MM.1S (cell line): Measurements from ENCODE around the gene PTPRN2.

Experiments used
- DNase-seq: peaks from one replicate; pipeline ENCODE4 v3.0.0-alpha.2; 2015
- H2AFZ ChIP-seq: fragments of 300-600 bp; sonication (generic); 2 replicates; pipeline ENCODE4 v1.6.0; 2016; ENCODE audit warnings: antibody characterized with exemption, low read length
- H3F3A ChIP-seq: fragments of 300-600 bp; sonication (generic); 2 replicates; pipeline ENCODE4 v1.6.1; 2016; ENCODE audit warnings: mild to moderate bottlenecking, antibody characterized with exemption, low read length, moderate library complexity, mixed read lengths; ENCODE audit not compliant: insufficient read depth
- H3K27ac ChIP-seq: fragments of 300-600 bp; sonication (generic); 2 replicates; pipeline ENCODE4 v1.5.1; 2016; ENCODE audit warnings: mild to moderate bottlenecking, low read length
- H3K27me3 ChIP-seq: fragments of 300-600 bp; sonication (generic); replicated peaks from 2 replicates; pipeline ENCODE4 v1.6.0; 2016; ENCODE audit warnings: low read length; ENCODE audit not compliant: insufficient read depth
- H3K36me3 ChIP-seq: fragments of 300-600 bp; sonication (generic); replicated peaks from 2 replicates; pipeline ENCODE4 v1.6.1; 2016; ENCODE audit warnings: mild to moderate bottlenecking, low read length, mixed read lengths; ENCODE audit not compliant: insufficient read depth
- H3K4me1 ChIP-seq: fragments of 300-600 bp; sonication (generic); 2 replicates; pipeline ENCODE4 v1.6.1; 2016; ENCODE audit warnings: low read length, mixed read lengths
- H3K4me2 ChIP-seq: fragments of 300-600 bp; sonication (generic); 2 replicates; pipeline ENCODE4 v1.6.0; 2016; ENCODE audit warnings: low read depth, low read length
- H3K4me3 ChIP-seq: fragments of 300-600 bp; sonication (generic); 2 replicates; pipeline ENCODE4 v1.5.1; 2016; ENCODE audit warnings: low read length, mixed read lengths
- H3K79me2 ChIP-seq: fragments of 300-600 bp; sonication (generic); 2 replicates; pipeline ENCODE4 v1.6.1; 2016; ENCODE audit warnings: mixed run types, low read length, mixed read lengths
- H3K9ac ChIP-seq: fragments of 300-600 bp; sonication (generic); 2 replicates; pipeline ENCODE4 v1.6.1; 2016; ENCODE audit warnings: low read length, mixed read lengths
- H3K9me2 ChIP-seq: fragments of 300-600 bp; sonication (generic); replicated peaks from 2 replicates; pipeline ENCODE4 v1.6.1; 2016; ENCODE audit warnings: mild to moderate bottlenecking, low read length, mixed read lengths; ENCODE audit not compliant: insufficient read depth
- H3K9me3 ChIP-seq: fragments of 300-600 bp; sonication (generic); replicated peaks from 2 replicates; pipeline ENCODE4 v1.6.1; 2016; ENCODE audit warnings: mild to moderate bottlenecking, low read length, mixed read lengths; ENCODE audit not compliant: insufficient read depth
- H4K20me1 ChIP-seq: fragments of 300-600 bp; sonication (generic); 2 replicates; pipeline ENCODE4 v1.6.1; 2016; ENCODE audit warnings: mild to moderate bottlenecking, low read length, moderate library complexity, mixed read lengths; ENCODE audit not compliant: insufficient read depth
- EZH2 ChIP-seq: fragments of 300-600 bp; sonication (generic); optimal IDR thresholded peaks from 2 replicates; pipeline ENCODE3; 2017; ENCODE audit warnings: low read depth, mild to moderate bottlenecking, antibody characterized with exemption, low read length, mixed read lengths
- EZH2phosphoT487 ChIP-seq: fragments of 300-600 bp; sonication (generic); IDR thresholded peaks from 2 replicates; pipeline ENCODE4 v1.6.1; 2018; ENCODE audit warnings: antibody characterized with exemption, low read length
- TF ChIP-seq, protein P1 (sequence below): fragments of 300-600 bp; sonication (generic); IDR thresholded peaks from 2 replicates; pipeline ENCODE4 v1.5.1; 2016; ENCODE audit warnings: antibody characterized with exemption, low read length, mixed read lengths

PTPRN2 gene

DNA sequence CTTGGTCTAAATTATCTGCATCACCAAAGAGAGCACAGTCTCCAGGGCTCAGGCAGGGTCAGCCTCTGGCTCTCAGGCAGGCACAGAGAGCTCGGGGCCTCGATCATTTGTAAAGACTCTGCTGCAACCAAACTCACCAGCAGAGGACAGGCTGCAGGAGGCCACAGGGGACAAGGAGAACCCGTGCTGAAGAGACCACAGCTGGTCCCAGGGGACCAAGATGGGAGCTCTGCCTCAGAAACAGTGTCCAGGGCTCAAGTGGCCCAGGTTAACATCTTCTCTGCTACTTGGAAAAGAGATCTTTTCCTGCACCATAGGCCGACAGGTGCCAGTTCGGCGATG, 543.2 kb downstream of the PTPRN2 start:
- Histone ChIP-seq H3K27me3 (peaks cover 29% of the 10 kb centered on the region; the same call in 1 of the 2 replicates), H3K9me3 (no peaks in the 10 kb centered on the region)
- DNase-seq = no peak

DNA sequence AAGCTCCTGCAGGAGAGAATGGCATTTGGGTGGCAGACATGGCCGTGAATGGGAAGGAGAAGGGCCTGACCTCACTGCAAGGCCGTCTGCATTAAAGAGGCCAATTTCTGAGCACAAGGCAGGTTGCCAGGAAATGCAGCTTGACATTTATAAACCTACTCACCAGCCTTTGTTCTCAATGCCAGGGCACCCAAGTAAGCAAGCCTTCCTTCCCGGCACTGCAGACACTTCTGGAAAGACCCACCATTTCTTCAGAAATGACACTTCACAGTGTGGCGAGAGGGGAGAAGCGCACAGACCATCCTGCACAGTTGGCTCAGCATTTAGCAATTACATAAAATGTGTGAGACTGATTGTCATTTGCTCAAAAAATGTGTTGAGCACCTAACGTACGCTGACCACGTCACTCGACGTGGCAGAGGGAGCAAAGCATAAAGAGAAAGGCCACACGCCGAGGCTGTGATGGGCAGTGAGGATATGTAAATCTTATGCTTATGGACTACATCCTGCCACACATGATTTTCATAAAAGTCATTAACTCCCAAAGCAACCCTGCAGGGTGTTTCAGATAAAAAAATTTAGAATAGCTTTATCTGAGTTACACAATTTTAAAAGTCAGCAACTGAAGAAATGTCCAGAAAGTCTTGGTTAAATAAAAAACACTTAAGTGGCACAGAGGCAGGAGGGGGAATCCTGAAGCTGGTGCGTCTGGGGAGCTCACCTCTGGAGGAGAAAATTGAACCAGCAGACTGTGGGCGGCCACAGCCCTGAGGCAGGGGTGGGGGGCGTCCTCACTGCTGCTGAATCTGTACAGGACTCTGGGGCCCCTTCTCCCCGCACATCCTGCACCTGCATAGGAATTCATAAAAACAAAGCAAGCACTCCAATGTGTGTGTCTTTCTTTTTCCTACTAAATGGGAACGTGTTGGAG, 543.8 kb downstream of the PTPRN2 start:
- no peak overlapping the region for H3K4me3 ChIP-seq
- no peaks in the 10 kb centered on the region for H3K9me3 ChIP-seq
- H3F3A ChIP-seq = no peaks in the 10 kb centered on the region
- no peaks in the 10 kb centered on the region for H3K4me1 ChIP-seq
- TF ChIP-seq EZH2phosphoT487 (no peak), EZH2 (no peak)
- TF ChIP-seq, protein P1, sequence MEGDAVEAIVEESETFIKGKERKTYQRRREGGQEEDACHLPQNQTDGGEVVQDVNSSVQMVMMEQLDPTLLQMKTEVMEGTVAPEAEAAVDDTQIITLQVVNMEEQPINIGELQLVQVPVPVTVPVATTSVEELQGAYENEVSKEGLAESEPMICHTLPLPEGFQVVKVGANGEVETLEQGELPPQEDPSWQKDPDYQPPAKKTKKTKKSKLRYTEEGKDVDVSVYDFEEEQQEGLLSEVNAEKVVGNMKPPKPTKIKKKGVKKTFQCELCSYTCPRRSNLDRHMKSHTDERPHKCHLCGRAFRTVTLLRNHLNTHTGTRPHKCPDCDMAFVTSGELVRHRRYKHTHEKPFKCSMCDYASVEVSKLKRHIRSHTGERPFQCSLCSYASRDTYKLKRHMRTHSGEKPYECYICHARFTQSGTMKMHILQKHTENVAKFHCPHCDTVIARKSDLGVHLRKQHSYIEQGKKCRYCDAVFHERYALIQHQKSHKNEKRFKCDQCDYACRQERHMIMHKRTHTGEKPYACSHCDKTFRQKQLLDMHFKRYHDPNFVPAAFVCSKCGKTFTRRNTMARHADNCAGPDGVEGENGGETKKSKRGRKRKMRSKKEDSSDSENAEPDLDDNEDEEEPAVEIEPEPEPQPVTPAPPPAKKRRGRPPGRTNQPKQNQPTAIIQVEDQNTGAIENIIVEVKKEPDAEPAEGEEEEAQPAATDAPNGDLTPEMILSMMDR = no peak
- H3K36me3 ChIP-seq = no peaks in the 10 kb centered on the region
- H2AFZ ChIP-seq = no peak overlapping the region
- no peaks in the 10 kb centered on the region for H3K79me2 ChIP-seq
- no peak overlapping the region for H3K27ac ChIP-seq
- no peak overlapping the region for H3K9ac ChIP-seq
- H3K9me2 ChIP-seq = no peaks in the 10 kb centered on the region
- H3K27me3 ChIP-seq = peaks cover 29% of the 10 kb centered on the region; the same call in 1 of the 2 replicates
- H4K20me1 ChIP-seq = no peaks in the 10 kb centered on the region
- DNase-seq = no peak
- no peak overlapping the region for H3K4me2 ChIP-seq

More for the DNA sequence above, 543.2 kb downstream of the PTPRN2 start:
- H3F3A ChIP-seq = no peaks in the 10 kb centered on the region
- TF ChIP-seq EZH2phosphoT487 = no peak
- H3K4me3 ChIP-seq = no peak overlapping the region
- no peaks in the 10 kb centered on the region for H4K20me1 ChIP-seq
- no peak overlapping the region for H3K27ac ChIP-seq
- no peaks in the 10 kb centered on the region for H3K36me3 ChIP-seq
- no peak overlapping the region for H3K4me2 ChIP-seq
- H3K9me2 ChIP-seq = no peaks in the 10 kb centered on the region
- H3K79me2 ChIP-seq = no peaks in the 10 kb centered on the region
- H3K9ac ChIP-seq = no peak overlapping the region
- H2AFZ ChIP-seq = no peak overlapping the region
- H3K4me1 ChIP-seq = no peaks in the 10 kb centered on the region

DNA sequence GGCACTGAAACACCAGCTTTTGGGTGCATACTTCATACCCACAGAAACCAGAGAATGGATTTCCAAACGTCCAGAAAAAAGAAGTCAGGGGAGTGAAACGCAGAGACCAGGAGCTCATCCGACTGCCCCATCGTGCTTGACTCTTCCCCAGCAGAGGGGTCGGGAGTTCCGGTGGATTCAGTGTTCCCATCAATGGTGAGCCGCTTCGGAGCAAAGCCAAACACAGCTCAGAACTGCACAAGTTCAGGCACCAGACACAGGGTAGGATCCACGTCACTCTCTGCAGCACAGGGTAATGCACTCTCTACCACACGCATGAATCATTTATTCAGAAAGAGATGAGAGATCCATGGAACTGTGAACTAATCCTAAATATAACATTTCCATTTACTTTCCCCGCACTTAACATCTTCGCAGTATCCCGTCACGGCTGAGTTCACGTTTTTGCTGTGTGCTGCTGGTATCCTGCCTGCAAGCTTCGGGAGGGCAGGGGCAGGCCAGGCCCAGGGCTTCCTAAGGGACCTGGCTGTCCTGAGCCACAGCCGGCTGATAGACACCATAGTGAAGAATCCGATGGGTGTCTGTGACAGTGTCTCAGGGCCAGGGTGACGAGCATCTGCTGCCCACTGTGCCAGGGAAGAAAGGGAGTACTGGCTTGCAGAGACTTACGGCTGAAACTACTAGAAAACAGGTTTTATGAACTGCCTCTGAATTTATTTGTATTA, 545.3 kb downstream of the PTPRN2 start:
- H3K27ac ChIP-seq = no peak overlapping the region

More for the DNA sequence above, 545.3 kb downstream of the PTPRN2 start:
- H3K9me2 ChIP-seq = no peaks in the 10 kb centered on the region
- no peak overlapping the region for H3K4me2 ChIP-seq
- H3K4me1 ChIP-seq = no peaks in the 10 kb centered on the region
- TF ChIP-seq, protein P1 = no peak
- TF ChIP-seq EZH2phosphoT487 (no peak), EZH2 (no peak)
- no peaks in the 10 kb centered on the region for H3K79me2 ChIP-seq
- no peak overlapping the region for H2AFZ ChIP-seq
- H3K9me3 ChIP-seq = no peaks in the 10 kb centered on the region
- no peaks in the 10 kb centered on the region for H3K36me3 ChIP-seq
- peaks cover 29% of the 10 kb centered on the region; the same call in 1 of the 2 replicates for H3K27me3 ChIP-seq
- no peak overlapping the region for H3K4me3 ChIP-seq
- no peaks in the 10 kb centered on the region for H4K20me1 ChIP-seq
- no peak for DNase-seq
- no peak overlapping the region for H3K9ac ChIP-seq
- H3F3A ChIP-seq = no peaks in the 10 kb centered on the region
